Activated CD8-positive, alpha-beta memory T cell treated with anti-CD3 and anti-CD28 coated beads, Interleukin-2, amount 50 U/mL, for 24 hours (primary cell): ENCODE data around the gene SDHB.
"Not testable (repeated sequence)": the region's sequence is repeated elsewhere in the genome, so short reads cannot be mapped to it uniquely, and the experiment has no call there.

Source experiments
- DNase-seq: peaks from one replicate; pipeline ENCODE4 v3.0.0-alpha.2; 2020; ENCODE audit errors: extremely low read depth

The SDHB gene

DNA sequence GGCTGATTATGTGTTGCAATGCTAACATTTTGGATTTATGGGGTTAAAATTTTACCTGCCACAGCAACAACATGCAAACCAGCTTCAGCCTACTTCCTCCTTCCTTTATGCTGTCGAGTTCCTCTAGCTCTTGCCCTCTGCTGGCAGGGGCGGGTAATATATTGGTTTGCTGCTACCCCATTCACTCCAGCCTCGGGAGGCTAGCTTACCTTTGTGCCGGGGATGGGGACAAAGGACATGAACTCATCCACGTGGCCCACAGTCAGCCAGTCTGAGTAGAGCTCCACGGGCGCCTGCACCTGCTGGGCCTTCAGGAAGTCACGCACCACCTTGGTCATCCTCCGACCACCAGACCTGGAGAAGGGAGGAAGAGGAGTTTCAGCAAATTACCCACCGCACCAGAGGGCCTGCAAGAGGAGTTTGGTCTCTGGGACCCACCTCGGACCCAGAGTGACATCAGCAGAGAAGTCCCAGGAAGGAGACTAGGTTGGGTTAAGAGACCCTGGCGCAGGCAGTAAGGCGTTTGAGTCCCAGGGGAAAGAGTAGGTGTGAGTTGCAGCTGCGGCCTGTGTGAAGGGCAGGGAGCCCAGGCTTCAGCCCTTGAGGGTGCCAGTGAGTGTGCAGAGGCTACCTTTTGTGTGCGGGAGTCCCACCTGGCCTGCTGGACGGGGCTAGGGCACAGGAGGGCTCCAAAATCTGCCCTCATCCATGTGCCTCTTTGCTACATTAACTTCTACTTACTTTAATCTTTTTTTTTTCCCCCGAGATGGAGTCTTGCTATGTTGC is 21.8 kb upstream of the SDHB start:
- no peak for DNase-seq

DNA sequence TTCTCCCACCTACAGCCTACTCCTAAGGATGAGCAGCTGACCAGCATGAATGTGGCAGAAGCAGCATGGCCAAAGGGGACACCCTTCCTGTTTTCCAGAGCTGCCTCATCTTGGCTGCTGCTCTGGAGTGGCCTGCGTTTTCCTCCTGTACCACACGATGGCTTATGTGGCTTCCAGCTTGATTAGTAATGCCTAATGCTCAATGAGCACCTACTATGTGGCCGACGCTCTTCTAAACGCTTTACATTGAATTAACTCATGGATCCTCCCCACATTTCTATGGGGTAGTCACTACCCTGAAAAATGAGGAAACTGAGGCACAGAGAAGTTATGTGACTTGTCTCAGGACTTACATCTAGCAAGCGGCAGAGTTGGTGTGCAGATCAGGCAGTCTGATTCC is 18.0 kb upstream of the SDHB start:
- DNase-seq, result no peak

DNA sequence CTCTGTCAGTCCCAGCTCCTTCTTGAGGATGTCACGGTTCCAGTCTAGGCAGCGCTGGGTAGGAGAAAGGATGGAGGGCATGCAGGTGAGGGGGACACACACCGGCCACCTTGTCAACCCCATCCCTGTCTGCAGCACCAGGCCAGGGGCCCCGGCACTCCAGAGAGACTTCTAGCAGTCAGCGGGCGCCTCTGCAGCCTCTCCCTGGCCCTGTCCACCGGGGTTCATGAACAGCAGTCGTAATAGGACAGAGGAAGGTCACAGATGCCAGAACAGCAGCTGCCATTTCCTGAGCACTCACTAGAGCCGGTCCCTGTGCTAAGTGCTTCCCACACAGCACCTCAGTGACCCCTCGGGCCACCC is 16.3 kb upstream of the SDHB start:
- DNase-seq, result no peak

DNA sequence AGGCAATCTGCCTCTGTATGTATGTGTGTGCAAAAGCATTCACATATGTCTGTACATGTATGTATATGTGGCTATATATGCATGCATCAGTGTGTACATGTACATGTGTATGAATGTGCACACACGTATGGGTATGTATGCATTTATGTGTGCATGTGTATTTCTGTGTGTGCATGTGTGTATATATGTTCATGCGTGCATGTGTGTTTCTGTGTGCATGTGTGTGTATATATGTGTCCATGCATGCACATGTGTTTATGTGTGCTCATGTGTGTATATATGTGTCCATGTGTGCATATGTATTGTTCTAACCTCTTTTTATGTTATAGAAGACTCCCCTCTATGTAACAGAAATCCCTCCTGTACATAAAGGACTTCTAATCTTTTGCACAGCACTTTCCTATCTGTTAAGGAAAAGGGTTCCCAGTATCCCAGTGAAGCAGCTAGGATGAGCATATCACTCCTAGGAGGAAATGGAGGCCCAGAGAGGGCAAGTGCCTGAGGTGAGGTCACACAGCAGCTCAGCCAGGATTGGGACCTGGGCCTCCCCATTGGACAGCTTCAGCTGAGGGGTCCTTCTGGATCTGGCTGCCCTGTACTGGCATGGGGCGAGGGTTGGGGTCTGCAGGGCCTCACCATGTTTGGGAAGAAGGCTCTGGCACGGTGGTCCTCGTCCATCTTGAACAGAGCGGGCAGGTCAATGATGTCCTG is 15.8 kb upstream of the SDHB start:
- DNase-seq, result no peak

DNA sequence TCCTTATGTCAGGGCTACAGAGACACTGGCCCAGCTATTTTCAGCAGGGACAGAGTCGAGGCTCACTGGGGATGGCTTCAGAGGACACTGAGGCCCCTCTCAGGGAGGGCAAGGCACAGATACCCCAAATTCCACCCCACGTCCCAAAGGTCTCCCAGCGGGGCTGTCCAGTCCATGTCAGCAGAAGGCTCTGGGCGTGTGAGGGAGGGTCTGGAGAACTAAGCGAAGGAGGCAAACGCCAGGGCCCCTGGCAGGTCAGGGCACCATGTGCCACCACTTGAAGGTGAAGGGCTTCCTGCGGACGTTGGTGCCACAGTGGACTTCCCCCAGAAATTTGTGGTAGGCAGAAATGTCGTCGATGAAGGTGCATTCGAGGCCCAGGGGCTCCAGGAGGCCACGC is 15.0 kb upstream of the SDHB start:
- DNase-seq, result no peak

DNA sequence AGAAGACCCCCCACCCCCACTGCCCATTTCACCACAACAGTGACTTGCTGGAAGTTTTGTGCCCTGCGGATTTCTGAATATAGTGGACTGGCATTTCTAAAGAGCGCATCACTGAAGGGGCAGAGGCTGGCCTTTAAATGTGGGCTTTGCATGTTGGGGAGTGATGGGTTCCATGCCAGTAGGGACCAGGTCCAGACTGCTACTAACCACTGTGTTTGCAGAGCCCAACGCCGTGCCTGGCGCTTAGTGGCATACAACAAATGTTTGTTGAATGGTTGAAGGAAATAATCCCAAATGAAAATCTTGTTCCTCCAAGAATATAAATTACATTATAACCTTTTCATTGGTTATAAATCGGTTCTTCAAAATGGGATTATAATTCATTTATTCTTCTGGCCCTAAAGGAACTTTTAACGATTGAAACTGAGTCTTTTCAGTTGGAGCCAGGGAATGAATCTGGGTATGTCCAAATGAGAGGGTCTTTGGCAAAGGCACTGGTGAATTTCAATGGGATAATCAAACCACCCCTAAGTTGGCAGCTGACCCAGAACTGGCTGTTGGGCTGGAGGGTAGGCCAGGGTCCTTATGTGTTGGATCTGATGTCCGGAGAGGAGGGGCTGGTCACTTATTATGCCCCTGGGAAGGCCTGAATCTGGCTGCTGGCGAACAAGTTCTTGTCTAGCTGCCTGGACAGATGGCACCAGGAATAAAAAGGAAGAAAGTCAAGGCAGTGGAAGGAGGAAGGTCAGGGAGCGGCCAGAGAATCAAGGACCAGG is 13.8 kb upstream of the SDHB start:
- DNase-seq, result no peak

DNA sequence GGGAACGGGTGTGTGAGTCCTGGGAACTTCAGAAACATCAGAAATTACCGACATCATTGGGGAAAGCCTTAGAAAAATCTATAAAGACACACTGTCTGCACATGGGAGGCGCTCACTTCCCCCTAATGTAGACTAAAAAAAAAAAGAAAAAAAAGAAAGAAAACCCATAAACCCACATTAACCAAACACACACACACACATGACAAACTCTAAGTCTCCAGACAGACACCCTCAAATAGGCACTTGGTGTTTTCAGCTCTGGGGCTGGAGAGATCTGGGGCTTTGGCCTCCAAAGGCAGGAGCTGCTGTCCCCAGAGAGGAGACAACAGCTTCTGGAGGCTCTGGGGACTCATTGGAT is 13.2 kb upstream of the SDHB start:
- no peak for DNase-seq

DNA sequence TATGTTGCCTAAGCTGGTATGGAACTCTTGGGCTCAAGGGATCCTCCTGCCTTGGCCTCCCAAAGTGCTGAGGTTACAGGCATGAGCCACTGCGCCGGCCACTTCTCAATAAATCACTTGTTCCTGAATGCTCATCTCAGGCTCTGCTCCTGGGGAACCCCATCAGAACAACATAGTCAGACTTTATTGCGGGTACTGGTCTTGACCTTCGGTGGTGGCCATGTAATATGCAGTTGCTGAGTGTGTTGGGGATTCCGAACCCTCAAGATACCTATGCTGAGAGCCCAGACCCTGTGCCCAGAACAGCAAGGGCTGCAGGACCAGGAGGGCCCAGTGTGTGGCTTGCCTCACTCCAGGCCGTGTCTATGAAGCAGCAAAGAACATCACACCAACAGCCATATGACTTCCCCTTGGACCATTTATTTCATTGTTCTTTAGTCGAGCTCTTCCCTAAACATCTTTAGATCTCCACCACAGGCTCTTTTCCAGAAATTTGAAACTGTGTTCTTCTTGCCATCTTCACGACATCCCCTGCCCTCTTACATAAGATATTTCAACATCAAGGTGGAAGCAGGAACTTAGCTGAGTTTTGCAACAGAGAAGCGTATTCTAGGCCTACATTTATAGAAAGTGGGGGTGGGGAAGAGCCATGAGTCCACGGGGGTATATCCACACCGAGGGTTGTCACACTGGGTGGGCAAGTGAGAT is 12.7 kb upstream of the SDHB start:
- no peak for DNase-seq

DNA sequence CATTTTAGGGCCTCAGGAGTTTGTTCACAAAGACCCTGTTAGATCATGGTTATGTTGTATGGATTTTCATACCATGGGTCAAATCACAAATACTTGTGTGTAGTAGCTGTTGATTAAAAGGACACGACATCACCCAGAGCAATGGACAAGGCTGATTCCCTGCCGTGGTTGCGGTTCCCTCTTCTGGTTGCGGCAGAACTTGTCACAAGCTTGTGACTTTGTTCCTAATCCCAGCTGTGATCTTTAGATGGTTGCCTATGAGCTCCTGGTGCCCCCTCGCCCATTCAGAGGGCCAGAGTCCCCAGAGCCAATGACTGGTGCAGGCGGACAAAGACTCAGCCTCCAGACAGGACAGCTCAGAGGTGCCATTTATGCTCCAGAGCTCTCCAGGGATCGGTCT is 11.8 kb upstream of the SDHB start:
- no peak for DNase-seq

DNA sequence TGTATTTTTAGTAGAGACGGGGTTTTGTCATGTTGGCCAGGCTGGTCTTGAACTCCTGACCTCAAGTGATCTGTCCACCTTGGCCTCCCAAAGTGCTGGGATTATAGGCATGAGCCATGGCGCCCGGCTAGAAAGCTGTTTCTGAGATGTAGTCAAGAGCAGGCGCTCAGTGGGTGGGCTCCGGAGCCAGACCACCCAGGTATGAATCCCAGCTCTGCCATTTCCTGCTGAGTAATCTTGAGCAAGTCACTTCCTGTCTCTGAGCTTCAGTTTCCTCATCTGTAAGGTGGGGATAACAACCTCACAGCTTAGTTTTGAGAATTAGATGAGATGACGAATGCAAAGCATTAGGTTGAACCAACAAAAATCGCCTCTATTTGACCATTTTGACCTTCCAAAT is 8.9 kb upstream of the SDHB start:
- not testable (repeated sequence) for DNase-seq

DNA sequence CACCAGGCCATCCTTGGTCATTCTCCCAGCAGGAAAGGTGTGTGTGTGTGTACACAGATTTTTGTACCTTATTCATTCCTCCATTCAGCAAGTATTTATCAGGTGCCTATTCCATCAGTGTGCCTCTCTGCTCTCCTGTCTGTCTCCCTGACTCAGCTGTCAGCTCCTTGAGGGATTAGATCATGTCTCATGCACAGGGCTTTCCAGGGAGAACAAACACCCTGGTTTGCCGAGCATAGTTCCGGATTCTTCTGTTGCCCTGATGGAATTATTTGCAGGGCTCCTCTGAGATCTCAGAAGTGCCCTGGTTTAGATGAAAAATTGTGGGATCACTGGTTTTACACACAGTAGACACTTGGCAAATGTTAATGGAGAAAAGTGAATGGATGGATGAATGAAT is 8.1 kb upstream of the SDHB start:
- DNase-seq, result no peak

DNA sequence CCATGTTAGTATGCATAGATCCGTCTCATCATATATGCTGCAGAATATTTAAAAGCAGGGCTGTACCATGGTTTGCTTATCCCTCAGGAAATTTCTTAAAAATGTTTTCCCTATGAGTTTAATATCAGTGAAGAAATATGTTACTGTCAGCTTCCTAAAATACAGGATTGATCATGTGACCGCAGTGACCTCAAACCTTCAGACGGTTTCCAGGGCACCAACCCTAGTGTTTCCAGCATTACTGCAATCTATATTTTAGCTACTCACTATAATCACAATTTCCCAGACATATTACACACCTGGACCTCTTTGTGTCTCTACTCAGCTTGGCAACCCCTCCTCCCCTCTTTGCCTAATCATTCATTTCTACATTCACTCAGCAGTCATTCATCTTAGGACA is 7.7 kb upstream of the SDHB start:
- no peak for DNase-seq

DNA sequence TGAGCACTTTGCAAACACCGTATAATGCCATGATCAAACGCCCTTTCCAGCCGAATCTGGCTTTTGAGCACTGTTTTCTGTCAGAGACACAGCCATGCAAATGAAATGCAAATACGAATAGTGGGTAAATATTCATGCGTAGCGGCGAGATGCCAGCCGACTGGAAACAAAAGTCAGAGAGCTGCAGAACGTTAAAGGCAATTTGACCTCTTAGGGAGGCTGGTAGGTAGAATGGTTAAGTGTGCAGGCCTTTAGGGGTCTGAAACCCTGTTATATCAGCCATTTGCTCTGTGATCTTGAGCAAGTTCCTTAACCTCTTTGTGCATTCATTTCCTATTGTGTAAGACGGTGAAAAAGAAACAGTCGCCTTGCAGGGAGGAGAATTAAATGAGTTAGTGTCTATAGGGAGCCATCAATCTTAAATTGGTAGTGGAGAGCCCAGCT is 6.5 kb upstream of the SDHB start:
- no peak for DNase-seq

DNA sequence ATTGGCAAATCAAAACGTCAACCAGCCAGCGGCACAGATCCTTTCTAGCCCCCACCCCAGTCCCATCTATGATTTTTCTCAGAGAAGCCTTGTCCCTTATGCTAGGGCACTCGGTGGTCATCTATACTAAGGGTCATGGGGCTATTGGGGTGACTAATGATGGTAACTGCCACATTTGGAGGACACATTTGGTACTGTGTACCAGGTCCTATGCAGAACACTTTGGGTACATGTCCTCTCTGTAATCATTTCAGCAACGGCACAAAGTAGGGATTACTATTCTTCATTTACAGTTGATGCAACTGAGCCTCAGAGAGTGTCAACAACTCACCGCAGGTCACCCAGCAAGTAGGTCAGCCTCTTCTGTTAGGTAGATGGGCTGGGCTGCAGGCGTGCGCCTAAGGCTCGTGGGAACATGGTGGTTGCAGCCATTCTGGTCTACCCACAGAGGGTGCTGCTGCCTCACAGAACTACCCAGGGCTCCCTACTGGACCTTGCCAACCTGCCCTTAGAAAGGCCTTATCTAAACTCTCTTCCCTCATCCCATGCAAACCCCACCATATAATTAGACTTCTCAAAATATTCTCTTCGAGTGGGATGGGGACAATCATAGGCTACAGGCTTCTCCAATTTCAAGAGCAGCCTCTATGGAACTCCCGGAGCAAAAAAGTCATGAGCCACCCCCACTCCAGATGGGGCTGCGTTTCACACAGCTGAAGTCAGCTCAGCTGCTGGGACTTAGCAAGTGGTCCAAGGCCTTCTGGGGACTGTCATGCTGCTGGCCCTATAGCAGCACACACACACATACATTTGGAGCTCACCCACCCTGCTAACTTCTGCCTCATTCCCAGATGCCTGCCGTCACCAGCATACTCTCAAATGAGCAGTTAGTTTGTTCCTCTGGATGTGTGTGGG is 5.8 kb upstream of the SDHB start:
- no peak for DNase-seq

DNA sequence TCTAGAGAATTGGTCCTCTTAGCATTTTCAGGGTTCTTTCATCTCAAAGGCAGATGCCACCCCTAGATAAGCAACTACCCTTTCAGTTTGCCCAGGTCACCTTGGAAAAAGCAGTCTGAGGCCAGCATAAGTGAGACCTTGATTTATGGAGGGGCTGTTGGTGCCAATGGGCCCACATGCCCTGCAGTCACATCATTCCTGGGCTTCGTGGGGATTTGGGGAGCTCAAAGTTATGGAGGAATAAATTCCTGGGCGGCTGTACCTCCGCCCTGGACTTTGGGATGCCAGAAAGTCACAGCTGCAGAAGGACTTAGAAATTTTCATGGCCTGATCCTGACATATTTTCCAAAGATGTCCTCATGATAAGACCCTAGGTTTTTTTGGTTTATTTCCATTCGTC is 2.7 kb upstream of the SDHB start:
- DNase-seq, result no peak

DNA sequence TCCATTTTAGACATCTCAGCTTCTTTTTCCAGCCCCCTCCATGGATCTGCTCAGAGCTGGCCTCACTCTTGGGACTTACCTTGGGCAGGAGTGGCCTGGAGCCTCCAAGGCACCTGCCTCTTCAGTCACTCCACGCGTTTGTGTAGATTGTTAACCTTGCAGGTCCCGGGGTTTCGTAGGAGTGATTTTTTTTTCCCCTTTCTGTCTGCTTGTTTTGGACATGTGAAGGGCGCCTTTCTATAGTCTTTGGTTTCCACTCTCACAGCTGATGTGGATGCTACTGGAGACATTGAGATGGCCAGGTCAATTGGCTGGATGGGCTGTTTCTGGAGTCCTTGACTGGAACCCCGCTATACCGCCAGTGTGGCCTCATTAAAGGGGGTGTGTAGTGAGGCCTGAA is 2.0 kb upstream of the SDHB start:
- no peak for DNase-seq

DNA sequence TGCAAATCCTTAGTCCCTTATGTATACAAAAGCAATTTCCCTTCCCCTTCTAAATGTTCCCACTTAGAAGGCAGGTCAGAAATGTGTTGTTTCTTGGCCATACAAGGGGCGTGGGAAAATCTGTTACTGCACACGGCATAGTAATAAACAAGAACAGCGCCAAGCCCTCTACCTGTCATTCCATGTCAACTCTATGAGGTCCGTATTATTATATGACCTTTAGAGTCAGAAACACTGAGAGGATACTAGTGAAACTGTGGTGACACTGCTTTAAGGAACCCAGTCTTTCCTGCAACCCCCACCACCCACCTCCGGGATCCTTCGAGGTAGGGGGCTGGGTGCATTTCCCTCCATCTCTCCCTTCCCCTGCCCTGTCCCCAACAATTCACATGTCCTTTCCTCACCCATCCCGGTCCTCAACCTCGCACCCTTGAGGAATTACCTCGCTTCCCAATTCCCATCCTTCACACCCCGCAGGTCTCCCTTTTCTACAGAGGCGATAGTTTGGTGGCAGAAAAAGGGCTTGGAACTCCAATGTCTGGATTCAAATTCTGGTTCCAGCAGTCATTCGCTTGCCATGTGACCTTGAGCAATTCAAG is 647 bp downstream of the SDHB start:
- no peak for DNase-seq

DNA sequence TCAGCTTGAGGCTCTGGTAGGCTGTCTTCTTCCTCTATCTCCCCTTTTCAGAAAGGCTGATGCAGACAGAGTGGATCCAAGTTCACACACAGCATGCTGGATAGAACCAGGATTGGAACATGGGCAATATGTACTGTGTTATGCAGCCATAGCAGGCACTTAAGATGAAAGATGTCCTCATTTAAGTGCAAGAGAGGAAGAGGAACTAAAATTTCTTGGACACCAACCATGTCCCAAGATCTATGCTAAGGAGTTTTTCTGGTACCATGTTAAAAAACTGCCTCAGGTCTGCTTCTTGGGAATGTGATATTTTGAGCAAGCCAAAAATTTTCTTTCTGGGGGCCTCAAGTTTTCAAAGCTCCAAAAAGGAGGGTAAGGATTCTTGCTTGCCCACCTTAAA is 1.2 kb downstream of the SDHB start:
- DNase-seq, result no peak

DNA sequence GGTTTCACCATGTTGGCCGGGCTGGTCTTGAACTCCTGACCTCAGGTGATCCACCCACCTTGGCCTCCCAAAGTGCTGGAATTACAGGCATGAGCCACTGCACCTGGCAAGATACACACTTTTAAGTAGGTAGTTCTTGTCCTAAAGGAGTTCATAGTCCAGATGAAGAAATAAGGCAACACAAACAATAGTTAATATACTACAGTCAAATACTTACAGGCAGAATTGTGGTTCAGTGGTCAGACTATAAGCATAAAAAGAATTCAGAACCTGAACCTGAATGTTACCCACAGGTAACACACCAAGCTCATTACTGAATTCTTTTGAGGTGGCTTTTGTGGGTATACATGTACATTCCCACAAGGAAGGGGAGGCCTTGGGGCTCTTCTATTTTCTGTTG is 1.8 kb downstream of the SDHB start:
- DNase-seq, result no peak

DNA sequence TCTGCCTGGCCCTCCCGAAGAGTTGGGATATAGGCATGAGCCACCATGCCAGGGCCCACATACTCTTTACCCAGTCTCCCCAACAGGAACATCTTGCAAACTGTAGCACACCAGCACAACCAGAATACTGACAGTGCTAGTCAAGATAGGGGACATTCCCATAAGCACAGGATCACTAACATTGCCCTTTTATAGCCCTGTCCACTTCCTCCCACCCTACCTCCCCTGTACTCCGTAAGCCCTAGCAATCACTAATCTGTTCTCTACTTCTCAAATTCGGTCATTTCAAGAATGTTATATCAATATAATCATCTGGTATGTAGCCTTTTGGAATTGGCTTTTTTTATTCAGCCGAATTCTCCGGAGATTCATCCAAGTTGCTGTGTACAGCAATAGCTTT is 5.9 kb downstream of the SDHB start:
- DNase-seq, result no peak

DNA sequence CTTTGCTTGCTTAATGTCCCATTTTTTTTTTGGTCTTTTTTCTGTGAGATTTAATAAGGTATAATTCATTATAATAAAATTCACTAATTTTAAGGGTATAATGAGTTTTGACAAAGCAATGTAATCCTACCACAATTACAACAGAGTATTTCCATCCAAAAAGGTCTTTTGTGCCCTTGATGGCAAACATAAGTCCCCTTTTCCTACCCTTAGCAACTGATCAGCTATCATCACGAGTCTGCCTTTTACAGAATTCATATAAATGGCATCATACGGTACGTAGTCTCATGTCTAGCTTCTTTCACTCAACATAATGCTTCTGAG is 7.5 kb downstream of the SDHB start:
- DNase-seq, result no peak
